Heart right ventricle (tissue), 16 donors: Measurements from ENCODE around the gene CPNE4. TPM values are rescaled to one million over a fixed set of nuclear protein-coding genes. Genes with fewer than 3 reads are reported as not detected.

Experiments
- ATAC-seq, 8 donors: fragments of 200-7000 bp; cut with Tn5 transposase; one replicate each; pipeline ENCODE4 v1.9.1; 2020; ENCODE audit warnings: mild to moderate bottlenecking in 8 of 8, moderate library complexity in 8 of 8, moderate number of reproducible peaks in 1 of 8
- DNase-seq, 2 donors: peaks; one replicate each; pipeline ENCODE4 v3.0.0-alpha.2; 2020
- H3K27ac ChIP-seq, 10 donors: fragments of 200-600 bp; sonication (generic) in 2 of 10; one replicate each; pipeline versions ENCODE4 v1.5.0 to v1.8.0; 2020 to 2022; ENCODE audit warnings: mild to moderate bottlenecking in 3 of 10
- H3K27me3 ChIP-seq, 7 donors: fragments of 200-600 bp; one replicate each; pipeline ENCODE4 v1.8.0; 2021 to 2022; ENCODE audit warnings: mild to moderate bottlenecking in 2 of 7
- H3K36me3 ChIP-seq, 9 donors: fragments of 200-600 bp; sonication (generic) in 1 of 9; one replicate each; pipeline versions ENCODE4 v1.5.0 to v1.8.0; 2020 to 2022; ENCODE audit warnings: mild to moderate bottlenecking in 2 of 9
- H3K4me1 ChIP-seq, 9 donors: fragments of 200-600 bp; sonication (generic) in 1 of 9; one replicate each; pipeline versions ENCODE4 v1.5.0 to v1.8.0; 2020 to 2022; ENCODE audit warnings: mild to moderate bottlenecking in 4 of 9
- H3K4me3 ChIP-seq, 10 donors: fragments of 200-600 bp; sonication (generic) in 2 of 10; one replicate each; pipeline versions ENCODE4 v1.5.0 to v1.8.0; 2020 to 2022; ENCODE audit warnings: mild to moderate bottlenecking in 7 of 10, moderate library complexity in 2 of 10
- H3K9me3 ChIP-seq, 11 donors: fragments of 200-600 bp in 10 of 11; sonication (generic) in 2 of 11; one replicate each; pipeline versions ENCODE4 v1.5.0 to v1.8.0; 2013 to 2022; ENCODE audit warnings: mild to moderate bottlenecking in 2 of 11, control low read depth in 1 of 11, moderate library complexity in 1 of 11
- CTCF ChIP-seq, 9 donors: fragments of 200-600 bp; sonication (generic) in 2 of 9; IDR thresholded peaks; one replicate each; pipeline versions ENCODE4 v1.5.0 to v1.8.0; 2021 to 2022; ENCODE audit warnings: antibody characterized with exemption in 9 of 9, mild to moderate bottlenecking in 5 of 9, moderate library complexity in 1 of 9
- WGBS, 2 donors: extraction: QIAGEN DNeasy Blood & Tissue Kit; methylation state at CpG; one replicate each; pipeline ENCODE4 v1.1.7; 2013; ENCODE audit warnings: inconsistent platforms in 1 of 2; 5-methylcytosine and 5-hydroxymethylcytosine counted together
- intact Hi-C, 10 donors: fragments of 100-400 bp; cut with DNase I; formaldehyde crosslinking; loops; one replicate each; pipeline versions ENCODE4 v1.11.1 to v1.14.2; 2022
- polyA plus RNA-seq, 2 donors: library from polyadenylated mRNA; stranded (reverse); fragments of 200-250 nt; gene quantifications; one replicate each; pipeline ENCODE4 v1.2.3, GENCODE V29; 2013
- total RNA-seq, 10 donors: library from RNA; stranded (reverse); fragmentation: NEBNext Ultra II Directional in 3 of 10; extraction: Animal tissue kit (Norgen Biotek cat#: 25700) in 3 of 10; gene quantifications; one replicate each; pipeline versions ENCODE4 v1.2.1 to v1.2.4, GENCODE V29; 2021 to 2023
- donor health status: Arrhythmogenic right ventricular cardiomyopathy.
- donor health status: ischemic (EF 13 %, LVEDD 7.1; RV severe dilation, severe dysfunction).
- donor health status: healthy with polysubstance abuse.
- donor health status: DM: no; HTN: yes; CAD: no.
- donor health status: DM: no; HTN: no; CAD: no.
- donor health status: ischemic (EF 25% LVEDD 6.9; RV normal size, moderate dysfunction).
- donor health status: ischemic (EF 25% LVEDD 5.7; RV mildly dilated, moderate dysfunction).
- donor health status: healthy.
- donor health status: DM: yes; HTN: yes; CAD: no.
- donor health status: Ischemic cardiomyopathy.
- donor health status: ischemic (EF 35%, LVEDD 5.7; RV mildly dilated, moderate dysfunction).
- donor health status: nonischemic (EF 11% LVEDD 7.7; RV severe dilation, severe dysfunction).
- donor health status: DM: yes; HTN: yes; CAD: no.
- donor health status: PGD.
- donor health status: ischemic (EF 29% LVEDD 5.4; RV normal size, mild dysfunction).
- donor health status: nonischemic (EF 23%, LVEDD 6.1; RV moderate dilation, normal function).

The CPNE4 gene
- total and polyA plus RNA-seq, 12 donors = 1.5 to 116 (median 24.8) TPM

- TF ChIP-seq CTCF (IDR thresholded peaks at IDR 0.05) = no peak
- WGBS, 2 donors = 71 to 83% methylated on average over 3 of the region's 3 CpGs
- H3K9me3 ChIP-seq = no peaks in the 10 kb centered on the region
- H3K4me3 ChIP-seq = no peak overlapping the region
- no peak overlapping the region for H3K27ac ChIP-seq
- intact Hi-C loops = no loop called here
- DNase-seq (no peak), ATAC-seq (no peak)
- no peaks in the 10 kb centered on the region for H3K4me1 ChIP-seq
- H3K27me3 ChIP-seq = no peaks in the 10 kb centered on the region
- no peaks in the 10 kb centered on the region for H3K36me3 ChIP-seq
Observed at GRCh38 chr3:131658115-131658514, 376.7 kb downstream of the CPNE4 start.

GRCh38 chr3:131655070-131655690 lies 379.6 kb downstream of the CPNE4 start:
- ATAC-seq = no peak
- intact Hi-C loops = no loop called here
- TF ChIP-seq CTCF (IDR thresholded peaks at IDR 0.05) = no peak
- Histone ChIP-seq H3K4me3 (no peak overlapping the region), H3K27ac (no peak overlapping the region), H3K36me3 (no peaks in the 10 kb centered on the region), H3K9me3 (no peaks in the 10 kb centered on the region), H3K4me1 (no peaks in the 10 kb centered on the region), H3K27me3 (no peaks in the 10 kb centered on the region)
- DNase-seq = no peak
- 66 to 74% methylated on average over 7 of the region's 7 CpGs for WGBS, 2 donors

GRCh38 chr3:131645638-131646037 lies 389.2 kb downstream of the CPNE4 start:
- no peaks in the 10 kb centered on the region for H3K36me3 ChIP-seq
- H3K9me3 ChIP-seq = no peaks in the 10 kb centered on the region
- H3K27me3 ChIP-seq = no peaks in the 10 kb centered on the region
- H3K4me1 ChIP-seq = no peaks in the 10 kb centered on the region
- DNase-seq = no peak
- H3K4me3 ChIP-seq = no peak overlapping the region
- TF ChIP-seq CTCF (IDR thresholded peaks at IDR 0.05) = no peak
- intact Hi-C loops = no loop called here
- H3K27ac ChIP-seq = no peak overlapping the region
- ATAC-seq = no peak

GRCh38 chr3:131636266-131636775 lies 398.5 kb downstream of the CPNE4 start:
- H3K27me3 ChIP-seq = peaks cover 0 to 4% (median 0%) of the 10 kb centered on the region in 7 donors
- no peak overlapping the region for H3K4me3 ChIP-seq
- no peaks in the 10 kb centered on the region for H3K36me3 ChIP-seq
- H3K27ac ChIP-seq = no peak overlapping the region
- DNase-seq (no peak), ATAC-seq (no peak)
- intact Hi-C loops = no loop called here
- peaks cover 0 to 11% (median 0%) of the 10 kb centered on the region in 11 donors for H3K9me3 ChIP-seq
- WGBS, 2 donors = 89 to 92% methylated on average over 4 of the region's 4 CpGs
- no peak for TF ChIP-seq CTCF (IDR thresholded peaks at IDR 0.05)
- H3K4me1 ChIP-seq = no peaks in the 10 kb centered on the region
